LNCAP (cell line): Measurements from ENCODE around the gene DCLK2.

Source experiments
- TF ChIP-seq, protein P1 (sequence below): fragments of 450-650 bp; IDR thresholded peaks from 2 replicates; pipeline ENCODE4 v1.5.1; 2017; ENCODE audit warnings: mild to moderate bottlenecking

DCLK2 gene

GRCh38 chr4:150173432-150173861 is 95.2 kb downstream of the DCLK2 start:
- TF ChIP-seq, protein P1, sequence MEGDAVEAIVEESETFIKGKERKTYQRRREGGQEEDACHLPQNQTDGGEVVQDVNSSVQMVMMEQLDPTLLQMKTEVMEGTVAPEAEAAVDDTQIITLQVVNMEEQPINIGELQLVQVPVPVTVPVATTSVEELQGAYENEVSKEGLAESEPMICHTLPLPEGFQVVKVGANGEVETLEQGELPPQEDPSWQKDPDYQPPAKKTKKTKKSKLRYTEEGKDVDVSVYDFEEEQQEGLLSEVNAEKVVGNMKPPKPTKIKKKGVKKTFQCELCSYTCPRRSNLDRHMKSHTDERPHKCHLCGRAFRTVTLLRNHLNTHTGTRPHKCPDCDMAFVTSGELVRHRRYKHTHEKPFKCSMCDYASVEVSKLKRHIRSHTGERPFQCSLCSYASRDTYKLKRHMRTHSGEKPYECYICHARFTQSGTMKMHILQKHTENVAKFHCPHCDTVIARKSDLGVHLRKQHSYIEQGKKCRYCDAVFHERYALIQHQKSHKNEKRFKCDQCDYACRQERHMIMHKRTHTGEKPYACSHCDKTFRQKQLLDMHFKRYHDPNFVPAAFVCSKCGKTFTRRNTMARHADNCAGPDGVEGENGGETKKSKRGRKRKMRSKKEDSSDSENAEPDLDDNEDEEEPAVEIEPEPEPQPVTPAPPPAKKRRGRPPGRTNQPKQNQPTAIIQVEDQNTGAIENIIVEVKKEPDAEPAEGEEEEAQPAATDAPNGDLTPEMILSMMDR = no peak

GRCh38 chr4:150173982-150174398 is 95.7 kb downstream of the DCLK2 start:
- TF ChIP-seq, protein P1 = no peak

- TF ChIP-seq, protein P1 = no peak
These were observed 98.3 kb downstream of the DCLK2 start for GRCh38 chr4:150176547-150176946.

DNA sequence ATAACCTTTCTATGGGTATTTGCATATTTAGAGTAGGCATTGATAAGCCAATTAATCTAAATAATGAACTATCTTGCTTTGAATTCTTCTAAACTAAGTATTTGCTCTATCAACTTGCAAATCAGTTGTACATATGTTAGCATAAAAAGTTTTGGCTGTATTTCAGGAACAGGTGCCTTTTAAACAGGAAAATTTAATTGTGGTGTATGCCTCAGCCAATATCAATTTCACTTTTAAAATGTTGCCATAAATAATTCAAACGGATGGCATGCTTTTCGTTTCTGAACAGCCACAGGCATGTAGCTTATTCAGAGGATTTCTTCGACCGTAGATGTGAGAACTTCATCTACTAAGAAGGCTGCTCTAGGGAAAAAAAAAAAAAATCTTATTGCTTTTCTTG is 99.9 kb downstream of the DCLK2 start:
- TF ChIP-seq, protein P1 = no peak

DNA sequence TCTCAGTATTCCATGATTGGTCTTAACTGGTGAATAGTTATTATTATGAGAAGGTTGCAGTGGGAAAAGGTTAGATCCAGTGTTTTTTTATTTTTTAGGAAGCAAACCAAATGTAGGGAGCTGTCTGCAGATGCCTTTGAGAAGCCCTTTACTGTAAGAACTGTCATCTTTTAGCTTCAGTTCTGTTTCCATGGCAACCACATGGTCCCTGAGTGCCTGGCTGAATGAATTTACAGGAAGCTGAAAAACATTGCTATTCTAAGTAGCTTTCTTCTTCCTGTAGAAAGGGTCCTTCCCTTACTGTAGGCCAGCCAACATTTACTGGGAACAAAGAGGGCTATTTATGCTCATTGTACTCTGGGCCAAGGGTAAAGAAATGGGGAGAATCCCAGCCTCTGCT is 103.3 kb downstream of the DCLK2 start:
- TF ChIP-seq, protein P1 = no peak

GRCh38 chr4:150182794-150183193 is 104.5 kb downstream of the DCLK2 start:
- TF ChIP-seq, protein P1 = no peak

- TF ChIP-seq, protein P1 = no peak
These were observed 114.7 kb downstream of the DCLK2 start for GRCh38 chr4:150192986-150193385.

GRCh38 chr4:150199056-150199455 is 120.8 kb downstream of the DCLK2 start:
- TF ChIP-seq, protein P1 = no peak
